Activated CD8-positive, alpha-beta memory T cell treated with anti-CD3 and anti-CD28 coated beads for 36 hours (primary cell): ENCODE measurements around the gene ATP8A2. TPM values are rescaled to one million over a fixed set of nuclear protein-coding genes. Genes with fewer than 3 reads are reported as not detected.

Source experiments
- CTCF ChIA-PET: fragments of 350-600 bp; sonication (Branson Sonifier 250); formaldehyde crosslinking; loops from one replicate; lab custom pipeline; 2021; ENCODE audit warnings: antibody characterized with exemption; lab: Charles Lee
- POLR2A ChIA-PET: fragments of 350-600 bp; sonication (Branson Sonifier 250); formaldehyde crosslinking; loops from one replicate; lab custom pipeline; 2021; ENCODE audit warnings: antibody characterized with exemption; lab: Charles Lee
- total RNA-seq, 2 experiments: library from RNA; stranded (reverse); gene quantifications; one replicate each; pipeline ENCODE4 v1.2.3, GENCODE V29; 2021

ATP8A2 gene
- total RNA-seq, 2 experiments from 2014 or later = 0.75 to 0.97 TPM

DNA sequence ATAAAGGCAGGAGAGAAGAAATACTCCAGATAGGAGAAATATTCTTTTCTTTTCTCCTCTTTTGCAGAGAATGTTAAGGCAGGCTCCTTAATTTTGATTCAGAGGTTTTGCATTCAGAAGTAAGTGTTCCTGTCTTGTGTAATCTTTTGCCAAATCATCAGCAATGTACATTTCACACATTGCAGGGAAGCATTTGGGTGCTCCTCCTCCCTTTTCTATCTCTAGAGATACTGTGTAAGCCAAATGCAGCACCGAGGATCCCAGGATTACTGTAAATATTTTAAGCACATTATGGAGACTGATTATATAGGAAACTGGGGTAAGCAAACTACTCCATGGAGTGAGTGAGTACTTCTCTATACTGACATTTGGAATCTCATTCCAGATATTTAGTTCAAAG lies 7.2 kb downstream of the ATP8A2 start:
- ChIA-PET CTCF (no interaction called here), POLR2A (no interaction called here)

DNA sequence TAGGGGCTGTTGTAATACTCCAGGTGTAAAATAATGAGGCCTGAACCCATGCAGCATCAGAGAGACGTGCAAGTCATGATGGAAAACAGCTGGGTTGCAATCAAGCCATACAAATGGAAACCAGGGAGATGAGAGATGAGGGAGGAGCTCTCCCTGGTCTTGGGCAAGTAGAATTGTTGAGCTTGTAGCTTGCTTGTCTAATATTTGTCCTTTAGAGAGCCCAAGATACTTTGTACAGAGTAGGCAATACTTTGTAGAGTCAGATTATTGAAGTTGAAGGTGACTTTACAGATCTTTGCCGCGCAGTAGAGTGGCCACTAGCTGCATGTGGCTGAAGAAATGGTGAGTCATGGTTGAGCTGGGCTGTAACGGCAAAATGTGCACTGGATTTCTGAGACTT lies 8.3 kb downstream of the ATP8A2 start:
- CTCF ChIA-PET = no interaction called here

DNA sequence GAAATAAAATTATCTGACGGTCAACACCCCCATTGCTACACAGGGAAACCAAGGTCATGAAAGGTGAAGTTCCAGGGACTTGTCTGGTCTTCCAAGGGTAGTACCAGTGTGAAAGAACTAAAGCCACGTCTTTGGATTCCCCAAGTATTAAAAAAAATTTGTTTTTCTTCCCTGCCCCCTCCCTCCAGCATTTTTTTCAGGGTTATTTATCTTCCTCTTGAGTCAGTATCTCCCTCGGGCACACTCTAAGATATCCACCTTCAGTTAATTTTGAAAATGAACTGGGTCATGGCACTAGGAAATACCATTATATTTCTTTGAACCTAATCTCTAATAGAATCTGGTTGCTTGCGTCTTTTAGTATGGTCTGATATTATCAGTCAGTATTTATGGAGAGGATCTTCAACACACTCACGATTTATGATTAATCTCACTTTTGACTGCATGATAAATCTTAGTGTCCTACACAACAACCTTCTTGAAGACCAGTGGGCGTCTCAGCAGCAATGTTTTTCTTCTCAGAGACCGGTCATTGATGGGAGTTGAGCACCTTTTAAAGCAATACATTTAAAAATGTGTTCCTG lies 9.1 kb downstream of the ATP8A2 start:
- POLR2A ChIA-PET = no interaction called here
- CTCF ChIA-PET = no interaction called here

More for the DNA sequence above, 8.3 kb downstream of the ATP8A2 start:
- POLR2A ChIA-PET = no interaction called here

DNA sequence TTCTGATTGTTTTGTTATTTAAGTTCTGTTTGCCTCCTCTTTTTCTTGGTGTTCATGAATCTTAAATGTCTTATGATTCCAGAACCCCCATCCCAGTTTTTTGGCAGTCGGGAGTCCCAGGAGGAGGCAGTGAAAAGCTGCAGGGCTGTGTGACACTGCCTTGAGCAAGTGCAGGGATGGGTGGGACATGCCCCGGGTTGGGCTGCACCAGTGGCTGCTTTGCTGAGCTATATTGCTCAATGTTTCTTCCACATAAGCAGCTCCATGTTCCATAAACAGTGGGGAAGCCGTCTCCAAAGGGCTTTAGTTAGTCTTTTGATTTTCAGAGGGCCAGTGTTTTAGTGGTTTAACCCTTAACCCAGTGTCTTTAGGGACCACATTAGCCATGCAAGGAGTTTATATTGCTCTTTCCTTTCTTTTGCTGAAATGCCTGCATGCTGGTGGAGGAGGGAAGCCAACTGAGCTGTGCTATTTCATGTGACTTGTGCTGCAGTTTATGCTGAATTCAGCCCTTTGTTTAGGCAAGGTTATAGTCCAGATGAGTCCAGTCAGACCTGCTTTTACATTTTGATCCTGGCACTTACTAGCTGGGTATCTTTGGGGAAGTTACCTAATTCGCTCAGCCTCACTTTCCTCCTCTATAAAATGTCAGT lies 13.1 kb downstream of the ATP8A2 start:
- CTCF ChIA-PET = interaction anchor here (1.3 kb wide), 1 partner anchor 9 kb away, joined by 4 read pairs; no protein-coding TSS in a partner anchor
- POLR2A ChIA-PET = no interaction called here

DNA sequence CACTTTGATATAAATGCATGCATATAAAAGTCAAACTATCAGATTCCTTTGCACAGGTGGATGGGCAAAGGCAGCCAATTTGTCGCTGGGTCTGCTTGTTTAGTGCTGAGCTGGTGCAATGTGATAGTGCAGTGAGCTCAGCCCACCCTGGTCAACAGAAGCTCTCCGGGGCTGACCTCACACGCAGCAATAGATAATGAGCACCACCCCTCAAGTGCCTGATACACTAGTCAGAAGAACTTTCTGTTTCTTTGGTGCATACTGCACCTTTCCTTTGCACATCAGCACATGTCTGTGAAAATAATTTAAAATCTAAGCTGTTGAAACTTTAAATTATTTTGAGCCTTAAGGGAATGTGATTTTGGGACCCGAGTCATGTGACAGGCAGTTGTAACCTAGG lies 20.2 kb downstream of the ATP8A2 start:
- ChIA-PET CTCF (no interaction called here), POLR2A (no interaction called here)

DNA sequence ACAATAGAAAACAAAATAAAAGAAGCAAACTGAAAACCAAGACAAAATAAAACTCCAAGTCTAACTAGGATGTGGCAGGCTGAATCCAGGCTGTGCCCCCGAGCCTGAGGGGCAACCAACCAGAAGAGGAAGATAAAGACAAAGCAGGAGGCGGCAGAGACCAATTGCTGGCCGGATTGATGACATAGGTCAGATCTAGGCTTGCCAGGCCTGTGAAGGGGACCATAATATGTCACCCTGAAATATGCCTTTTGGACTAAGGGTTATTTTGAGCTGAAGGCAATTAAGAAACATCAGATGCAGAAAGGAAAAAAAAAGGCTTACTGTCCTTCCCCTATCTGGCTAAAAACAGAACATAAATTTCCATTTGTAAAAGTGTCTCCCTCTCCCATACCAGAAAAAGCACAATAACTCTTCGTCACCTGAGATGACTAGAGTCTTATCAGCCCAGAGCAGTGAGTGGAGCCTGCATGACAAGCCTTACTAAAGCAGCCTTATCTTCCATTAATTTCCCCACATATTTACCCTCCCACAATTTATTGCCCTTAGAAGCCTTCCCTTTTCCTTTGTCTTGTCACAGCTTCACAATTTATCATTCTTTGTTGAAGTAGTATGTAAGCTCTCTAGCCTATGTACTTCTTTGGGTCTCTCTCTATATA lies 22.8 kb downstream of the ATP8A2 start:
- CTCF ChIA-PET = no interaction called here
- POLR2A ChIA-PET = no interaction called here

DNA sequence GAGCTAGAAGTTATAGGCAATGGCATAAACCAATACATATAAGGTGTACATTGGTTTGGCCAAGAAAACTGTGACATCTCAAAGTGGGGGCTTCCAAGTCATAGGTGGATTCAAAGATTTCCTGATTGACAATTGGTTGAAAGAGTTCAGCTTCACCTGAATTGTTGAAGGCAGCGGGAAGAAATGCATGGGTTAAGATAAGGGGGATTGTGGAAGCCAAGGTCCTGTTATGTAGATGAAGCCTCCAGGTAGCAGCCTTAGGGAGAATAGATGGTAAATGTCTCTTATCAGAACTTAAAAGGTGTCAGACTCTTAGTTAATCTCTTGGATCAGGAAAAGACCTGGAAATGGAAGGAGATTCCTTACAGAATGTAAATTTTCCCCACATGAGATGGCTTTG lies 26.0 kb downstream of the ATP8A2 start:
- ChIA-PET CTCF (no interaction called here), POLR2A (no interaction called here)

DNA sequence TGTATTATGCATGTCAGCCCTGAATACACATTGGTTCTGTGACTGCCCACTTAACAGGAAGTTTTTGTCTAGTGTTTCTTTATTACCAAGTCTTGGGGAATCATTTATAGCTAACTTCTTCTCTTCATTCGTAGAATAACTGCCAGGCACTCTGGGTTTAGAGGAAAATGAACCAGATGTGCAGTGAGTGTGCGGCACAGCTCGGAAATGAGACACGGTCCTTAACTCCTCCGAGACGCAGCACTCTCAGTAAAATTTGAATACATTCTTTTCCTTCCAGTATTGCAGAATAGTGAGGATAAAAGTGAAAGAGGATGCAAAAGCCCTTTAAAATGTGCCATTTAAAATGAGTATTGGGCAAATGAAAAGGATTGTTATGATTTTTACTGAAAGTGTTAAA lies 29.2 kb downstream of the ATP8A2 start:
- CTCF ChIA-PET = no interaction called here
- POLR2A ChIA-PET = no interaction called here

DNA sequence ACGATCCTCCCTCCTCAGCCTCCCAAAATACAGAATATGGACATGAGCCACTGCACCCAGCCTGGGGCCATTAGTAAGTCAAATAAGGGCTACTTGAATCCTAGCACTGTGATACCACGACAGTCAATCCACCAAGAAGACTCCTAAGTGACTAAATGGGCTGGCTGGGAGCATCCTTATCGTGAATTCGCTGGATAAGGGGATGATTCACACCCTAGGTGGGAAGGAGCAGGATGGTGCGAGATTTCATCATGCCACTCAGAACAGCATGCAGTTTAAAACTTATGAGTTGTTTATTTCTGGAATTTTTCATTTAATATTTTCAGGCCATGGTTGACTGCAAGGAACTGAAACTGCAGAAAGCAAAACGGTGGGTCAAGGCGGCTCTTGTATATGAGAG lies 30.2 kb downstream of the ATP8A2 start:
- CTCF ChIA-PET = no interaction called here

DNA sequence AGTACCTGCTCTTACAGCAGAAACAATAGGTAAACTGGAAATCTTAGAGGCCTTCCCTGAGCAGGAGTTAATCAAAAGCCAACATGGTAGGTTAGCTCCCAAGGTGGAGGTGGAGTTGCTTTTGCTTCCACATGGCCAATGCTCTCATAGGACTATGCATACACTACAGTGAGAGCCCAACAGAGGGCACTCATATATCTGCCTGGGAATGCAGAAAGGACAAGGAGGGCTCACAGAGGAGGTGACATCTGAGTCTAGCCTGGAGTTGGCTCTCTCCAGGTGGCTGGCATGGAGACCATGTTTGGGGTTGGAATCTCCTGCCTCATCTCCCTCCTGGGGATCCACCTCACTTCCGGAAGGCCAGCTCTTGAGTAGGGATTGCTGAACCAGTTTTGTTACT lies 34.6 kb downstream of the ATP8A2 start:
- CTCF ChIA-PET = no interaction called here
- POLR2A ChIA-PET = no interaction called here

More for the DNA sequence above, 30.2 kb downstream of the ATP8A2 start:
- POLR2A ChIA-PET = no interaction called here

DNA sequence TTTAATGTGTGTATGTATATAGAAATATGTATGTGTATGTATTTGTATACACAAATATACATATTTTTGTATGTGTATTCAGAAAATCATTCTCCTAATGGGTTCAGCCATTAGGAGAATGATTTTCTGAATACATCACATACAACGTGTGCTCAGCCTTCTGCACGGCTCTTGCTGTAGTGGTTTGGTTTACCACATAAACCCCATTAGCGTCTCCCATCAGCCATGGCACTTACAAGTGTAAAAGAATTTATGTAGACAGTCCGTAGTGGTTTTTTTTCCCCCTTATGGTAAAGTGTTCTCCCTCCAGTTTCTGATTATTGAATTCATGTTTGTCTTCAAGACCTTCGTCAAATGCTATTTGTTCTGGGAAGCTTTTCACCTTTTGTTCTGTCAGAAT lies 38.2 kb downstream of the ATP8A2 start:
- ChIA-PET POLR2A (no interaction called here), CTCF (no interaction called here)

DNA sequence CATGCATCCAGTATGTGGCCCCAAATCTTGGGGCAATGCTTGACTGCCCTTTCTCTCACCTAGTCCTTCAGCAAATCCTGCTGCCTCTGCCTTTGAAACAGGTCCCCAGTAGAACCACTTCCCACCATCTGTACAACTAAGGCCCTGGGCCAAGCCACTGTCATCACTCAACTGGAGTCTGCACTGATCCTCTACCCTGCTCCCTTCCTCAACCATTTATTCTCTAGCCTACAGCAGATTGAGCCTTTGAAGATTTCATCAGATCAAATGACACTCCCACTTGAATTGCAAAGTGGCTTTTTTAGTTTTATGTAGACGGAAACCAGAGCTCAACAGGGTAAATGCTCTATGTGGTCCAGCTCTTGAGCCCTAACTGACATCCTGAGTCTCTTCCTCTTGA lies 43.5 kb downstream of the ATP8A2 start:
- POLR2A ChIA-PET = no interaction called here
- CTCF ChIA-PET = no interaction called here

DNA sequence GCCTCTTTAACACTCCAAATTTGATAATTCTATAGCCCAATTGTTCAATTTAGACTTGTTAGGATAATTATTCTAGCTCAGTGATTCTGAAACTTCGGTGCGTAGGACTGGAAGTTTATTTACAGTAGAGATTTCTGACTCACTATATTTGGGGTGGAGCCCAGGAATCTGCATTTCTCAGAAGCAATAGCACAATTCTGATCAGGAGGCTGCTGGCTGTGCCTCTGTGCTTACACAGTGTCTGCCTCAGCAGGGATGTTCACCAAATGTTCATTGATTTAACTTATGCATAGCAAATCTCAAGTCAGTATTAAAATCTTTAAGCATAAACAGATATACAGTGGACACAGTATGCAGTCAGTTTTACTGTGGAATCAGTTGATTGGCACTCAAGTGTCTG lies 45.8 kb downstream of the ATP8A2 start:
- CTCF ChIA-PET = no interaction called here
- POLR2A ChIA-PET = no interaction called here

DNA sequence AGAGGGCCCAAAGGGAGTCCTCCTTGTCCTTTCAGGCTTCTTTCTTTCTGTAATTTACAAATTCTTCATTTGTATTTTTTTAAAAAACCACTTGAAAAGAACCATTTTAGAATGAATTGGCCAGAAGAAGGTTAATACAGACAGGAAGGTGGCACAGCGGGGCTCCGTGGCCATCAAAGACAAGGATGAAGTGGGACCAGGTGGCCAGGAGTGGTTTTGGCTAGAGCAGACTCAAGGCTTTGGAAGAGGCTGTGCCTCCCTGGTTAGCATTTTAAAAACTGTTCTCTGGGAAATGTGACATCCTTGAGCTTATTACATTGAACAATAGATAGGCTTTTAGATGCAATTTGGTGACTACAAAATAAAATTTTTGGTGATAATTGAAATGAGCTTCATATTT lies 48.4 kb downstream of the ATP8A2 start:
- ChIA-PET CTCF (no interaction called here), POLR2A (no interaction called here)

DNA sequence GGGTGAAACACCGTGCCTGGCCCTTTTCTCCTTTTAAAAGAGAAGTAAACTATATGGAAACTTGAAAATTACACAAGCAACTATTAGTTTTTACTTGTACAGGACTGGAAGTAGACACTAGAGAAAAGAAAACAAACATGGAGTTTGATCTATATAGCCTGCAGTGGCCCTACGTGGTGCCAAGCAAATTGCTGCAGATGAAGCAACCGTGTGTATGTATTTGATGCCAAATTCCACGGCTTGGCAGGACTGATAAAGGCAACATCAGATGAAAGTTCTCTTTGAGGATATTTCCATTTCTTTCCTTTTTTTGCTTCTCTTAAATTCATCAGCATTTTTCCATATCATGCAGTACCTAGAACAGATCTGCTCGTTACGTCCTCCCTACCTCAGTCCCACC lies 49.8 kb downstream of the ATP8A2 start:
- ChIA-PET POLR2A (no interaction called here), CTCF (no interaction called here)

DNA sequence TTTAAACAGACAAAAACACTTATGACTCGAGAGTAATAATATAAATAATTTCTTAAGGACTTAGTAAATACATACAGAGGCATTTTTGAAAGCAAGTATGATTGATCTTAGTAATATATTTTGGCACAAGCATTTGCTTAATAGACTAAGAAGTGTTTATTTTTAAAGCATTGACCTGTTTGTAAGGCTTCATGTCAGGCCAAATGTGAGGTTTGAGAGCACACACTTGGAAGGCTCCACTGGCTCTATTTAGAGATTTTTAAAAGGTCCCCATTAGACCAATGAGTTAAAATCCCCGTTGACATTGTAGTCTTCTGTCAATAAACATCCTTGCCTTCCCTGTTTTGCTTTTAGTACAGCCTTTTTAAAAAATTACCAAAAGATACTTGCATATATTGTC lies 50.4 kb downstream of the ATP8A2 start:
- CTCF ChIA-PET = no interaction called here

DNA sequence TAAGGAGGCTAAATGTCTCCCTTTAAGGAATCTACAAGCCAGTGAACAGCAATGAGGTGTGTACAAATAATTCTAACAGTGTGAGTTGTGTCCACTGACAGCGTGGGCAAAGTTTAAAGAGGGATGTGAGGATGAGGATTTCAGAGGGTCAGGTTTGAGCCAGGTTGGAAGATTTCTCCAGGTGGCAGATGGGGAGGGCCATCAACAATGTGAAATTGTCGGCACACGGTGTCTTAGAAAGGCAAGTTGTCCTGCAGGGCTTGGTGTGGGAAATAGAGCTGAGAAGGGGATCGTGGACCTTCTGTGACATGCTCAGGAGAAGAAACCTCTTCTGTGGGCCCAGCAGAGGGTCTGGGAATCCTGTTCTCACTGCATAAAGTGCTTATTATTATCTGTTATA lies 52.1 kb downstream of the ATP8A2 start:
- CTCF ChIA-PET = no interaction called here
- POLR2A ChIA-PET = no interaction called here

More for the DNA sequence above, 50.4 kb downstream of the ATP8A2 start:
- POLR2A ChIA-PET = no interaction called here

DNA sequence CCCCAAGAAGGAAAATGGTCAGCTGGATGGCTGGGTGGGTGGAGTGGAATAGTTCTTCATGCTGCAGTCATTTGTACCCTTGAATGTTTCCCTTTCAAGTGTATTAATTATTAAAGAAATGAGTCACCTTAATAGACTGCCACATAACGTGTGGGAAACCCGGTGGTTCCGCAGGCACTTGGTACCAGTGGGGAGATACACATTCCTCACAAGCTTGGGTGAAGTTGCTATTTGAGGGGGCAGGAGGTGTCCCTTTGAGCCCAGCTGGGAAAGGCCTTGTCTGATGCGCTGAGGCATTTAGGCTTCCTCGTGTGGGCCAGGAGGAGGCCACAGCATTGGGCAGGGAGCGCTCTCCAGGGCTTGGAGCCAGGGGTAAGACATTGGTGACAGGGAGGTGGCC lies 57.7 kb downstream of the ATP8A2 start:
- CTCF ChIA-PET = no interaction called here

DNA sequence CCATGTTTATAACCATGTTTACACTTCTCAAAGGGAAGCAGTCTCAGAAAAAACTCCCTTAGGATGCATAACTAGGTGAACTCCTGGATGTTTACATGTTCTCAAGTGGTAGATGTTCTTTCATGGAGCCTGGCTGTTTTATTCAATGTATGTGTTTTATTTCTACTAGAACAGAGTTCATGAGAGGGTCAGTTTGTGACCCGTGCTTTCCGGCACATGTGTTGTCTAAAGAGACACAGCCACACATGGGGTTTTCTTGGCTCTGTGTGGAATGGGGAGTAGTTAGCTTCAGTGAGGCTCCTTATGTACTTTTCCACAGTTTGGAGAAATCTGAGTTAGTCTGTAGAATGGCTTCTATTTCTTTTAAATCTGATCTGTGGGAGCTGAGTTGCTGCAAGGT lies 60.9 kb downstream of the ATP8A2 start:
- POLR2A ChIA-PET = no interaction called here
- CTCF ChIA-PET = no interaction called here

More for the DNA sequence above, 57.7 kb downstream of the ATP8A2 start:
- POLR2A ChIA-PET = no interaction called here

DNA sequence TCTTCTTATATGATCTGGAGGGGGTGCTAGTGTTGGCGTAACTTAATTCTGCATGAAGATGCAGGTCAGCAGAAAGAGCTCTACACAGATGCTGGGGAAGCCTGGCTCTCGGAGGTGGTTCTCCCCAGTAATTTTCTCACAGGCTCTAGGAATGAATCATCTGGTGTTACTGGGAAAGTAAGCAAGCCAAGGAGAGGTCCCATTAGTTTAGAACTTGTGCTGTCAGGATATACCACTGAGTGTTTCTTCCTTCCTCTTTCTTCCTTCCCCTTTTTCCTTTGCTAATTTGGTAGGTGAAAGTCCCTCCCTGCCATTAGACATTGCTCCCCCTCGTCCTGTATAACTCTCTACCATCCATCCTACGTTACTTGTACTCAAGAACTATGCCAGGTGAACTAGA lies 68.3 kb downstream of the ATP8A2 start:
- ChIA-PET CTCF (no interaction called here), POLR2A (no interaction called here)

DNA sequence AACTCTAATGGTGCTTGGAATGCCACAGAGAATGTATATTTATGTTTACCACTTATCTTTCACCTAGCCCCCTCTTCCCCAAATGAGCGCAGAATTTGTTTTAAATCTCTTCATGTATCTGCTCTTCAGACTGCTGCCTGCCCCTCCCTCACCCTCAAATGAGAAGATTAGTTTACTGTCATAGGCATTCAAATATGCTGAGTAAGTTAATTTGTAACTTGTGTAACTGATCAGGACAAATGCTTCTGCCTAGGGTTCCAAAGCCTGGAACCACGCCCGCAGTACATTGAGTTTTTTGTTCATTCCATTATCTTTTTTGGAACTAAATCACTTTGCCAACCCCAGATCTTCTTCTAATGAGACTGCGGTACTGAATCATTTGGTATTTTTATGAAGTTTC lies 74.5 kb downstream of the ATP8A2 start:
- CTCF ChIA-PET = no interaction called here

More for the DNA sequence above, 74.5 kb downstream of the ATP8A2 start:
- POLR2A ChIA-PET = no interaction called here
